WTC11 (cell line): ENCODE data around the gene NAA20. TPM values are rescaled to one million over a fixed set of nuclear protein-coding genes. Genes with fewer than 3 reads are reported as not detected.

Source experiments
- ATAC-seq: fragments of 200-7000 bp; cut with Tn5 transposase; 2 replicates; pipeline ENCODE4 v1.10.0; 2021; ENCODE audit warnings: mild to moderate bottlenecking, moderate library complexity
- Bru-seq: library from RNA; stranded (reverse); fragments of 400-500 nt; gene quantifications from one replicate; lab custom pipeline; 2021; lab: Mats Ljungman, UMichigan
- CTCF ChIA-PET: fragments of 300-600 bp; sonication (Branson Sonifier 250); formaldehyde crosslinking; loops from one replicate; lab custom pipeline; 2021; ENCODE audit warnings: antibody characterized with exemption; lab: Charles Lee
- POLR2A ChIA-PET: fragments of 350-600 bp; sonication (Branson Sonifier 250); formaldehyde crosslinking; loops from one replicate; lab custom pipeline; 2021; ENCODE audit warnings: antibody characterized with exemption; lab: Charles Lee
- DNase-seq: peaks from one replicate; pipeline ENCODE4 v3.0.0; 2021; ENCODE audit warnings: low spot score
- H3K27ac Mint-ChIP-seq: 2 replicates; pipeline ENCODE4 v1.8.0; 2021; ENCODE audit warnings: mixed read lengths
- H3K27me3 Mint-ChIP-seq: 2 replicates; pipeline ENCODE4 v1.8.0; 2021; ENCODE audit warnings: low read depth, mild to moderate bottlenecking, moderate library complexity, mixed read lengths
- H3K36me3 Mint-ChIP-seq: 2 replicates; pipeline ENCODE4 v1.8.0; 2021; ENCODE audit warnings: mixed read lengths
- H3K4me1 Mint-ChIP-seq: 2 replicates; pipeline ENCODE4 v1.8.0; 2022; ENCODE audit warnings: mixed read lengths
- H3K4me3 Mint-ChIP-seq: 2 replicates; pipeline ENCODE4 v1.8.0; 2021; ENCODE audit warnings: mild to moderate bottlenecking, moderate library complexity, mixed read lengths
- H3K9me3 Mint-ChIP-seq: 2 replicates; pipeline ENCODE4 v1.8.0; 2021; ENCODE audit warnings: mixed read lengths
- ELF4 ChIP-seq: sonication (generic); formaldehyde crosslinking; IDR thresholded peaks from 2 replicates; pipeline ENCODE4 v1.8.1; 2022; ENCODE audit warnings: low read depth, mild to moderate bottlenecking, moderate library complexity, missing genetic modification reagents
- FOXJ3 ChIP-seq: sonication (generic); formaldehyde crosslinking; IDR thresholded peaks from 2 replicates; pipeline ENCODE4 v1.9.0; 2021; ENCODE audit warnings: missing genetic modification reagents, mild to moderate bottlenecking, borderline replicate concordance
- FOXK1 ChIP-seq: sonication (generic); formaldehyde crosslinking; IDR thresholded peaks from 2 replicates; pipeline ENCODE4 v1.8.0; 2022; ENCODE audit warnings: mild to moderate bottlenecking, moderate library complexity, missing genetic modification reagents
- FOXP1 ChIP-seq: sonication (generic); formaldehyde crosslinking; IDR thresholded peaks from 2 replicates; pipeline ENCODE4 v1.8.0; 2022; ENCODE audit warnings: missing genetic modification reagents, mild to moderate bottlenecking, moderate library complexity, borderline replicate concordance
- IRF2 ChIP-seq: sonication (generic); formaldehyde crosslinking; IDR thresholded peaks from 2 replicates; pipeline ENCODE4 v1.8.0; 2022; ENCODE audit warnings: low read depth, missing genetic modification reagents, borderline replicate concordance
- JUN ChIP-seq: sonication (generic); formaldehyde crosslinking; IDR thresholded peaks from 2 replicates; pipeline ENCODE4 v1.8.0; 2023; ENCODE audit warnings: mild to moderate bottlenecking, missing genetic modification reagents
- NFE2L1 ChIP-seq: sonication (generic); formaldehyde crosslinking; IDR thresholded peaks from 2 replicates; pipeline ENCODE4 v1.8.1; 2023; ENCODE audit warnings: missing genetic modification reagents
- NFYB ChIP-seq: sonication (generic); formaldehyde crosslinking; conservative IDR thresholded peaks from 2 replicates; pipeline ENCODE4 v1.8.0; 2022; ENCODE audit warnings: low read depth, missing genetic modification reagents
- NR1H2 ChIP-seq: sonication (generic); formaldehyde crosslinking; IDR thresholded peaks from 2 replicates; pipeline ENCODE4 v1.9.0; 2021; ENCODE audit warnings: mild to moderate bottlenecking, moderate library complexity, missing genetic modification reagents
- NR2C2 ChIP-seq: sonication (generic); formaldehyde crosslinking; IDR thresholded peaks from 2 replicates; pipeline ENCODE4 v1.8.0; 2022; ENCODE audit warnings: mild to moderate bottlenecking, missing genetic modification reagents
- PRRX2 ChIP-seq: fragments of 250-450 bp; sonication (Bioruptor Pico); IDR thresholded peaks from 2 replicates; pipeline ENCODE4 v1.8.0; 2021; ENCODE audit warnings: mild to moderate bottlenecking
- RELA ChIP-seq: sonication (generic); formaldehyde crosslinking; IDR thresholded peaks from 2 replicates; pipeline ENCODE4 v1.8.1; 2022; ENCODE audit warnings: missing genetic modification reagents, mild to moderate bottlenecking, borderline replicate concordance
- SMAD4 ChIP-seq: sonication (generic); formaldehyde crosslinking; IDR thresholded peaks from 2 replicates; pipeline ENCODE4 v1.8.0; 2022; ENCODE audit warnings: mild to moderate bottlenecking, missing genetic modification reagents
- TEAD1 ChIP-seq: sonication (generic); formaldehyde crosslinking; IDR thresholded peaks from 2 replicates; pipeline ENCODE4 v1.8.0; 2022; ENCODE audit warnings: mild to moderate bottlenecking, missing genetic modification reagents
- ZBTB21 ChIP-seq: sonication (generic); formaldehyde crosslinking; IDR thresholded peaks from 2 replicates; pipeline ENCODE4 v1.8.1; 2023; ENCODE audit warnings: mild to moderate bottlenecking, missing genetic modification reagents, borderline replicate concordance
- ZNF232 ChIP-seq: sonication (generic); formaldehyde crosslinking; IDR thresholded peaks from 2 replicates; pipeline ENCODE4 v1.8.0; 2022; ENCODE audit warnings: mild to moderate bottlenecking, missing genetic modification reagents
- long read RNA-seq, 3 experiments: library from RNA in 1 of 3; library from capped mRNA in 1 of 3; library from polyadenylated mRNA in 1 of 3; unstranded in 2 of 3; stranded (forward) in 1 of 3; transcript quantifications; one replicate each; pipeline ENCODE4 v2.0.0, GENCODE V29; 2021
- total RNA-seq: library from RNA; stranded (reverse); gene quantifications from 3 replicates; pipeline ENCODE4 v1.2.3, GENCODE V29; 2021
- TF ChIP-seq, protein P1 (sequence below): sonication (generic); formaldehyde crosslinking; IDR thresholded peaks from 2 replicates; pipeline ENCODE4 v1.8.1; 2022; ENCODE audit warnings: low read depth, missing genetic modification reagents, borderline replicate concordance
- TF ChIP-seq, protein P2 (sequence below): sonication (generic); formaldehyde crosslinking; IDR thresholded peaks from 2 replicates; pipeline ENCODE4 v1.8.0; 2022; ENCODE audit warnings: mild to moderate bottlenecking, missing genetic modification reagents
- TF ChIP-seq, protein P3 (sequence below): sonication (generic); formaldehyde crosslinking; IDR thresholded peaks from 2 replicates; pipeline ENCODE4 v1.8.0; 2023; ENCODE audit warnings: missing genetic modification reagents
- TF ChIP-seq, protein P4 (sequence below): fragments of 250-450 bp; sonication (Bioruptor Pico); conservative IDR thresholded peaks from 2 replicates; pipeline ENCODE4 v1.9.0; 2021; ENCODE audit warnings: mild to moderate bottlenecking
- TF ChIP-seq, protein P5 (sequence below): fragments of 250-450 bp; sonication (Bioruptor Pico); IDR thresholded peaks from 2 replicates; pipeline ENCODE4 v1.8.0; 2021; ENCODE audit warnings: mild to moderate bottlenecking
- TF ChIP-seq, protein P6 (sequence below): fragments of 250-450 bp; sonication (Bioruptor Pico); IDR thresholded peaks from 2 replicates; pipeline ENCODE4 v1.9.0; 2021; ENCODE audit warnings: mild to moderate bottlenecking
- TF ChIP-seq, protein P7 (sequence below): sonication (generic); formaldehyde crosslinking; IDR thresholded peaks from 2 replicates; pipeline ENCODE4 v1.8.1; 2022; ENCODE audit warnings: missing genetic modification reagents, borderline replicate concordance

The NAA20 gene, protein sequence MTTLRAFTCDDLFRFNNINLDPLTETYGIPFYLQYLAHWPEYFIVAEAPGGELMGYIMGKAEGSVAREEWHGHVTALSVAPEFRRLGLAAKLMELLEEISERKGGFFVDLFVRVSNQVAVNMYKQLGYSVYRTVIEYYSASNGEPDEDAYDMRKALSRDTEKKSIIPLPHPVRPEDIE
- total RNA-seq (28.9 to 34.0 TPM (median 30.6 TPM) in 3 replicates), Bru-seq, nascent RNA (percentile 90 among the genes with signal in this experiment)
- long read RNA-seq, experiment 1, transcript NAA20-202 (6 exons, 1,260 nt): major isoform, 79 of 94 reads
- long read RNA-seq, experiment 1, partial matches to known transcripts: 2 of 94 reads
- long read RNA-seq, experiment 1, other reads (novel, unspliced or antisense): 11 of 94 reads
- long read RNA-seq, experiment 2, transcript NAA20-202 (6 exons, 1,260 nt): major isoform, 28 of 61 reads
- long read RNA-seq, experiment 2, partial matches to known transcripts: 3 of 61 reads
- long read RNA-seq, experiment 2, other reads (novel, unspliced or antisense): 26 of 61 reads
- long read RNA-seq, experiment 3, transcript NAA20-201 (5 exons, 920 nt): minor isoform, 5 of 266 reads
- long read RNA-seq, experiment 3, transcript NAA20-202 (6 exons, 1,260 nt): major isoform, 250 of 266 reads
- long read RNA-seq, experiment 3, partial matches to known transcripts: 1 of 266 reads
- long read RNA-seq, experiment 3, other reads (novel, unspliced or antisense): 6 of 266 reads

DNA sequence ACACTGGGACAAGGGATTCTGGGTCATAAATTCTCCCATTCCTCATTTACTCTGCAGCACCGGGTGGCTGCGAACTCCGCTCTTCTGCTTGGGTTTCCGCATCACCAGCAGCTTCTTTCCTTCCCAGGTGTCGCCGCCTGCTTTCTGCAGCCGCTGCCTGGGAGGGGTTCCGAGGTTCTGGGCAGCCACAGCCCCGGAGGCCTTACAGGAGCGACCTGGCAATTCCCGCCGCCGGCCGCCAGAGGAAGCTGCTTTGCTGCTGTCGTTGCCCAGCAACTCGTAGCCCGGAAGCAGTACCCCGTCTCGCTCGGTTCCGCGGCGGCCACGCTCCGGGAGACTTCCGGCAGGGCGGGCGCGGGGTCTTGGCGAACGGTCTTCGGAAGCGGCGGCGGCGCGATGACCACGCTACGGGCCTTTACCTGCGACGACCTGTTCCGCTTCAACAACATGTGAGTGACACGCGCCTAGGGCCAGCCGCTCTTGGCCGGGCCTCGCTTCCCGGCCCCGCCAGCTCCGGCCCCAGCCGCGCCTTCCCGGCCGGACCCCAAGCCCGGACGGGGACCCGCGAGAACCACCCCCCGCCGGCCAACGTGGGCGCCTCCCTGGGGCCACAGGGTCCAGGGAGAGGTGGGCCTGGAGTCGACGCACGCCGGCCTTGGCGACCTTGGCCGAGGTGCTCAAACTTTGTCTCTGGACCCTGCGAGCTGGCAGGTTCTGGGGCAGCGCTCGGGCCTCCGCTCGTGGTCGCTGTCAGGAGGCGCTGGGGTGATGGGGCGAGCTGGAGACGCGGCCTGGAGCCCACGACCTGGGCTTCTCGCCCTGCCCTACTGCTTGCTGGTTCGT lies at the start of gene NAA20:
NAA20 (plus strand) TSS at position 362 of the 843 bp plus-strand sequence; CDS start at position 397, 35 bp downstream.
- POLR2A ChIA-PET: interaction anchor here (1.2 kb wide), 1 partner anchor 35 kb away, joined by 8 read pairs; the partner anchor contains the start of genes CFAP61 and CRNKL1
- TF ChIP-seq, protein P1, sequence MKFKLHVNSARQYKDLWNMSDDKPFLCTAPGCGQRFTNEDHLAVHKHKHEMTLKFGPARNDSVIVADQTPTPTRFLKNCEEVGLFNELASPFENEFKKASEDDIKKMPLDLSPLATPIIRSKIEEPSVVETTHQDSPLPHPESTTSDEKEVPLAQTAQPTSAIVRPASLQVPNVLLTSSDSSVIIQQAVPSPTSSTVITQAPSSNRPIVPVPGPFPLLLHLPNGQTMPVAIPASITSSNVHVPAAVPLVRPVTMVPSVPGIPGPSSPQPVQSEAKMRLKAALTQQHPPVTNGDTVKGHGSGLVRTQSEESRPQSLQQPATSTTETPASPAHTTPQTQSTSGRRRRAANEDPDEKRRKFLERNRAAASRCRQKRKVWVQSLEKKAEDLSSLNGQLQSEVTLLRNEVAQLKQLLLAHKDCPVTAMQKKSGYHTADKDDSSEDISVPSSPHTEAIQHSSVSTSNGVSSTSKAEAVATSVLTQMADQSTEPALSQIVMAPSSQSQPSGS (CRISPR knock-in tag): no peak
- TF ChIP-seq, protein P2, sequence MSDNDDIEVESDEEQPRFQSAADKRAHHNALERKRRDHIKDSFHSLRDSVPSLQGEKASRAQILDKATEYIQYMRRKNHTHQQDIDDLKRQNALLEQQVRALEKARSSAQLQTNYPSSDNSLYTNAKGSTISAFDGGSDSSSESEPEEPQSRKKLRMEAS (CRISPR knock-in tag): peak; percentile 88; the same call in 1 of the 2 replicates
- TF ChIP-seq SMAD4 (no peak), NR1H2 (CRISPR knock-in tag) (no peak), ZBTB21 (0 out of 2 replicates have a peak, but pooled peaks have one; percentile 41), FOXP1 (CRISPR knock-in tag) (peak; percentile 75; the same call in 1 of the 2 replicates), ZNF232 (CRISPR knock-in tag) (peak; percentile 54; the same call in 1 of the 2 replicates), FOXJ3 (CRISPR knock-in tag) (no peak), IRF2 (CRISPR knock-in tag) (no peak), RELA (CRISPR knock-in tag) (no peak), NFYB (CRISPR knock-in tag) (0 out of 2 replicates have a peak, but pooled peaks have one; percentile 26), JUN (no peak), PRRX2 (CRISPR knock-in tag) (no peak), NFE2L1 (CRISPR knock-in tag) (peak; percentile 89), ELF4 (0 out of 2 replicates have a peak, but pooled peaks have one; percentile 3), NR2C2 (CRISPR knock-in tag) (peak; percentile 95), TEAD1 (CRISPR knock-in tag) (peak; percentile 36; the same call in 1 of the 2 replicates), FOXK1 (CRISPR knock-in tag) (peak; percentile 89)
- TF ChIP-seq, protein P3, sequence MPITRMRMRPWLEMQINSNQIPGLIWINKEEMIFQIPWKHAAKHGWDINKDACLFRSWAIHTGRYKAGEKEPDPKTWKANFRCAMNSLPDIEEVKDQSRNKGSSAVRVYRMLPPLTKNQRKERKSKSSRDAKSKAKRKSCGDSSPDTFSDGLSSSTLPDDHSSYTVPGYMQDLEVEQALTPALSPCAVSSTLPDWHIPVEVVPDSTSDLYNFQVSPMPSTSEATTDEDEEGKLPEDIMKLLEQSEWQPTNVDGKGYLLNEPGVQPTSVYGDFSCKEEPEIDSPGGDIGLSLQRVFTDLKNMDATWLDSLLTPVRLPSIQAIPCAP (CRISPR knock-in tag): peak; percentile 52; the same call in 1 of the 2 replicates
- TF ChIP-seq, protein P4, sequence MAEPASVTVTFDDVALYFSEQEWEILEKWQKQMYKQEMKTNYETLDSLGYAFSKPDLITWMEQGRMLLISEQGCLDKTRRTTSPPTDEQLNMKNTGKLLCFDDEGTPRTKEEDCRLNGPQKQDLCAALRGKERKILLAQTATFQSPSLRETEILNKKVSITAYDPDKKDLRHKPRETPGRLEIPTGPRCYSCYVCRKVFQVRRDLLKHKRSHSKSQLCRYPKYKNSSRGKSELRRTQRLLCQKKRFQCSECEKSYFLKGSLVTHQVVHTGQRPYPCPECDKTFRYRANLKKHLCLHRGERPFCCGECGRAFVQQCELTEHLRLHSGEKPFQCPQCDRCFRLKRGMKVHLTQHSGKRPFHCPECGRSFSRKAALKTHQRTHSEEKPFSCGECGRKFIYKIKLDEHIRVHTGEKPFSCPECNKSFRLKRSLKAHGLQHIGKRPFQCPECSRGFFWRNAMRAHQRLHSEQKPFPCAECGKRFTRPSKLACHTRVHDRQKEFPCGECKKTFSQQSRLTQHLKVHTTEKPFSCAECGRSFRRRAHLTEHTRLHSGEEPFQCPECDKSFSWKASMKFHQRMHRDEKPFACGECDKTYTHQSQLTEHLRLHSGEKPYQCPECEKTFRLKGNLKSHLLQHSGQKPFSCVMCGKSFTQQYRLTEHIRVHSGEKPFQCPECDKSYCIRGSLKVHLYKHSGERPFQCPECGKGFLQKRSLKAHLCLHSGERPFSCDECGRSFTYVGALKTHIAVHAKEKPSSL (CRISPR knock-in tag): no peak
- TF ChIP-seq, protein P5, sequence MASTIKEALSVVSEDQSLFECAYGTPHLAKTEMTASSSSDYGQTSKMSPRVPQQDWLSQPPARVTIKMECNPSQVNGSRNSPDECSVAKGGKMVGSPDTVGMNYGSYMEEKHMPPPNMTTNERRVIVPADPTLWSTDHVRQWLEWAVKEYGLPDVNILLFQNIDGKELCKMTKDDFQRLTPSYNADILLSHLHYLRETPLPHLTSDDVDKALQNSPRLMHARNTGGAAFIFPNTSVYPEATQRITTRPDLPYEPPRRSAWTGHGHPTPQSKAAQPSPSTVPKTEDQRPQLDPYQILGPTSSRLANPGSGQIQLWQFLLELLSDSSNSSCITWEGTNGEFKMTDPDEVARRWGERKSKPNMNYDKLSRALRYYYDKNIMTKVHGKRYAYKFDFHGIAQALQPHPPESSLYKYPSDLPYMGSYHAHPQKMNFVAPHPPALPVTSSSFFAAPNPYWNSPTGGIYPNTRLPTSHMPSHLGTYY (CRISPR knock-in tag): no peak
- TF ChIP-seq, protein P6, sequence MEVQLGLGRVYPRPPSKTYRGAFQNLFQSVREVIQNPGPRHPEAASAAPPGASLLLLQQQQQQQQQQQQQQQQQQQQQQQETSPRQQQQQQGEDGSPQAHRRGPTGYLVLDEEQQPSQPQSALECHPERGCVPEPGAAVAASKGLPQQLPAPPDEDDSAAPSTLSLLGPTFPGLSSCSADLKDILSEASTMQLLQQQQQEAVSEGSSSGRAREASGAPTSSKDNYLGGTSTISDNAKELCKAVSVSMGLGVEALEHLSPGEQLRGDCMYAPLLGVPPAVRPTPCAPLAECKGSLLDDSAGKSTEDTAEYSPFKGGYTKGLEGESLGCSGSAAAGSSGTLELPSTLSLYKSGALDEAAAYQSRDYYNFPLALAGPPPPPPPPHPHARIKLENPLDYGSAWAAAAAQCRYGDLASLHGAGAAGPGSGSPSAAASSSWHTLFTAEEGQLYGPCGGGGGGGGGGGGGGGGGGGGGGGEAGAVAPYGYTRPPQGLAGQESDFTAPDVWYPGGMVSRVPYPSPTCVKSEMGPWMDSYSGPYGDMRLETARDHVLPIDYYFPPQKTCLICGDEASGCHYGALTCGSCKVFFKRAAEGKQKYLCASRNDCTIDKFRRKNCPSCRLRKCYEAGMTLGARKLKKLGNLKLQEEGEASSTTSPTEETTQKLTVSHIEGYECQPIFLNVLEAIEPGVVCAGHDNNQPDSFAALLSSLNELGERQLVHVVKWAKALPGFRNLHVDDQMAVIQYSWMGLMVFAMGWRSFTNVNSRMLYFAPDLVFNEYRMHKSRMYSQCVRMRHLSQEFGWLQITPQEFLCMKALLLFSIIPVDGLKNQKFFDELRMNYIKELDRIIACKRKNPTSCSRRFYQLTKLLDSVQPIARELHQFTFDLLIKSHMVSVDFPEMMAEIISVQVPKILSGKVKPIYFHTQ (CRISPR knock-in tag): no peak
- TF ChIP-seq, protein P7, sequence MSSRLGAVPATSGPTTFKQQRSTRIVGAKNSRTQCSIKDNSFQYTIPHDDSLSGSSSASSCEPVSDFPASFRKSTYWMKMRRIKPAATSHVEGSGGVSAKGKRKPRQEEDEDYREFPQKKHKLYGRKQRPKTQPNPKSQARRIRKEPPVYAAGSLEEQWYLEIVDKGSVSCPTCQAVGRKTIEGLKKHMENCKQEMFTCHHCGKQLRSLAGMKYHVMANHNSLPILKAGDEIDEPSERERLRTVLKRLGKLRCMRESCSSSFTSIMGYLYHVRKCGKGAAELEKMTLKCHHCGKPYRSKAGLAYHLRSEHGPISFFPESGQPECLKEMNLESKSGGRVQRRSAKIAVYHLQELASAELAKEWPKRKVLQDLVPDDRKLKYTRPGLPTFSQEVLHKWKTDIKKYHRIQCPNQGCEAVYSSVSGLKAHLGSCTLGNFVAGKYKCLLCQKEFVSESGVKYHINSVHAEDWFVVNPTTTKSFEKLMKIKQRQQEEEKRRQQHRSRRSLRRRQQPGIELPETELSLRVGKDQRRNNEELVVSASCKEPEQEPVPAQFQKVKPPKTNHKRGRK (CRISPR knock-in tag): no peak

More for the DNA sequence above, at the start of gene NAA20:
- CTCF ChIA-PET: interaction anchor here (0.6 to 2.0 kb wide), 16 partner anchors 8 to 1031 kb away, joined by 3 to 20 read pairs (median 4); partner anchors contain the start of genes CFAP61 and CRNKL1
- Mint-ChIP-seq H3K4me3 (peak within 1 kb of the TSS; percentile 87), H3K4me1 (peaks cover 22% of the 10 kb centered on the region), H3K27ac (peak within 1 kb of the TSS; percentile 94), H3K36me3 (no peaks in the 10 kb centered on the region), H3K27me3 (no peaks in the 10 kb centered on the region; the same call in 1 of the 2 replicates), H3K9me3 (no peaks in the 10 kb centered on the region)
- DNase-seq (peak; percentile 96), ATAC-seq (peak; percentile 96)
